Colonic mucosa (tissue), 4 donors: ENCODE data around the gene FOXP1. TPM values are rescaled to one million over a fixed set of nuclear protein-coding genes. Genes with fewer than 3 reads are reported as not detected.

Experiments
- DNase-seq: peaks from one replicate; pipeline ENCODE4 v3.0.0-alpha.2; 2020
- H3K27ac ChIP-seq: fragments of 200-600 bp; one replicate; pipeline ENCODE4 v1.8.0; 2021
- H3K27me3 ChIP-seq: fragments of 200-600 bp; one replicate; pipeline ENCODE4 v1.8.0; 2021
- H3K36me3 ChIP-seq: fragments of 200-600 bp; one replicate; pipeline ENCODE4 v1.8.0; 2021
- H3K4me1 ChIP-seq: fragments of 200-600 bp; one replicate; pipeline ENCODE4 v1.8.0; 2021; ENCODE audit warnings: mild to moderate bottlenecking
- H3K4me3 ChIP-seq: fragments of 200-600 bp; one replicate; pipeline ENCODE4 v1.8.0; 2021
- H3K9ac ChIP-seq, 2 donors: one replicate each; pipeline ENCODE4 v1.7.0; 2013; ENCODE audit warnings: control low read depth in 2 of 2, low read depth in 2 of 2, low read length in 2 of 2
- H3K9me3 ChIP-seq: fragments of 200-600 bp; one replicate; pipeline ENCODE4 v1.8.0; 2021
- CTCF ChIP-seq: fragments of 200-600 bp; IDR thresholded peaks from one replicate; pipeline ENCODE4 v1.8.0; 2022; ENCODE audit warnings: antibody characterized with exemption, mild to moderate bottlenecking
- intact Hi-C: fragments of 100-400 bp; cut with DNase I; formaldehyde crosslinking; loops from one replicate; pipeline ENCODE4 v1.14.1; 2022
- total RNA-seq, 2 donors: library from RNA; stranded (reverse); fragmentation: NEBNext Ultra II Directional in 1 of 2; extraction: Animal tissue kit (Norgen Biotek cat#: 25700) in 1 of 2; gene quantifications; one replicate each; pipeline ENCODE4 v1.2.1, GENCODE V29; 2021
- donor health status: healthy.
- donor health status: DM: no; HTN: no; CAD: no.
- donor health status: DM: no; HTN: no; CAD: no.

The FOXP1 gene
- total RNA-seq, 2 donors from 2014 or later, result 127 to 128 TPM

- intact Hi-C loops, result loop anchor here (10.0 kb wide), 1 partner anchor 1046 kb away; no protein-coding TSS in a partner anchor
- TF ChIP-seq CTCF, result no peak
- Histone ChIP-seq H3K4me1 (no peaks in the 10 kb centered on the region), H3K36me3 (no peaks in the 10 kb centered on the region), H3K27ac (no peak overlapping the region), H3K4me3 (no peak overlapping the region), H3K9ac (no peak overlapping the region), H3K9me3 (no peaks in the 10 kb centered on the region), H3K27me3 (no peaks in the 10 kb centered on the region)
- no peak for DNase-seq
Observed at GRCh38 chr3:71591101-71591500, 7.6 kb upstream of the FOXP1 start.

GRCh38 chr3:71589132-71589531 lies 5.6 kb upstream of the FOXP1 start:
- intact Hi-C loops, result loop anchor here (10.0 kb wide), 2 partner anchors 284 to 584 kb away; no protein-coding TSS in a partner anchor
- Histone ChIP-seq H3K9ac (no peak overlapping the region), H3K36me3 (no peaks in the 10 kb centered on the region), H3K4me1 (no peaks in the 10 kb centered on the region), H3K4me3 (no peak overlapping the region), H3K27me3 (no peaks in the 10 kb centered on the region), H3K27ac (no peak overlapping the region), H3K9me3 (no peaks in the 10 kb centered on the region)
- DNase-seq, result no peak
- TF ChIP-seq CTCF, result no peak

- H3K4me1 ChIP-seq, result no peaks in the 10 kb centered on the region
Observed at GRCh38 chr3:71587958-71588357, 4.4 kb upstream of the FOXP1 start.

GRCh38 chr3:71586810-71587242 lies 3.3 kb upstream of the FOXP1 start:
- DNase-seq, result no peak
- TF ChIP-seq CTCF, result peak; percentile 14
- no peaks in the 10 kb centered on the region for H3K4me1 ChIP-seq
- H3K9me3 ChIP-seq, result no peaks in the 10 kb centered on the region
- H3K27me3 ChIP-seq, result no peaks in the 10 kb centered on the region
- no peak overlapping the region for H3K27ac ChIP-seq
- H3K36me3 ChIP-seq, result no peaks in the 10 kb centered on the region
- intact Hi-C loops, result loop anchor here (10.0 kb wide), 2 partner anchors 282 to 582 kb away; no protein-coding TSS in a partner anchor
- no peak overlapping the region for H3K4me3 ChIP-seq
- H3K9ac ChIP-seq, result no peak overlapping the region

More at GRCh38 chr3:71587958-71588357, 4.4 kb upstream of the FOXP1 start:
- no peak overlapping the region for H3K27ac ChIP-seq
- no peak for DNase-seq
- intact Hi-C loops, result loop anchor here (10.0 kb wide), 2 partner anchors 283 to 583 kb away; no protein-coding TSS in a partner anchor
- H3K27me3 ChIP-seq, result no peaks in the 10 kb centered on the region
- no peaks in the 10 kb centered on the region for H3K9me3 ChIP-seq
- H3K36me3 ChIP-seq, result no peaks in the 10 kb centered on the region
- no peak for TF ChIP-seq CTCF
- H3K9ac ChIP-seq, result no peak overlapping the region
- H3K4me3 ChIP-seq, result no peak overlapping the region

- peak; percentile 69 for TF ChIP-seq CTCF
- intact Hi-C loops, result loop anchor here (10.0 kb wide), 2 partner anchors 281 to 581 kb away; no protein-coding TSS in a partner anchor
- H3K27ac ChIP-seq, result no peak overlapping the region
- H3K27me3 ChIP-seq, result no peaks in the 10 kb centered on the region
- no peaks in the 10 kb centered on the region for H3K4me1 ChIP-seq
- H3K9me3 ChIP-seq, result no peaks in the 10 kb centered on the region
- DNase-seq, result no peak
- no peak overlapping the region for H3K4me3 ChIP-seq
- no peak overlapping the region for H3K9ac ChIP-seq
- H3K36me3 ChIP-seq, result no peaks in the 10 kb centered on the region
Observed at GRCh38 chr3:71585887-71586809, 2.6 kb upstream of the FOXP1 start.
